Measurements from ENCODE around the gene AGPAT4. TPM values are rescaled to one million over a fixed set of nuclear protein-coding genes. Genes with fewer than 3 reads are reported as not detected.
A peak's percentile ranks its signal among the peaks of the same experiment; 100 is the strongest.

AGPAT4 gene
- polyA plus RNA-seq, 1 donor (not counting 4 experiments of a cell fraction or from before 2014, with no cell fraction given): 8.4 TPM

DNA sequence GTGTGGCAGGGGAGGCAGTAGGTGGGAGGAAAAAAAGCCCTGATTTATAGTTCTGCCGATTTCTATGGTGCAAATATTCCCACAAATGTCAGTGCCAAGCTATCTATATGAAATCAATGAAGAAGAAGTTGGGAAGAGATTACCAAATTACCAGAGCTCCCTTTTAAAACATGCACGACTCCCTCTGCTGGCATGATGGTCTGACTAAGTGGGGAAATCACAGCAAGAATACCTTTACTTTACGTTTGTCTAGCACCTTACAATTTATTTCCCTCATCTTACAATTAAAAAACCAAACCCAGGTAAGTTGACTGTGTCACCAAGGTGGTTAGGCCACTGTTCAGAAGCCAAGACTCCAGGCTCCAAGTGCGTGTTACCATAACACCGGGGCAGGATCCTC lies 55.6 kb downstream of the AGPAT4 start:
- Histone ChIP-seq H2AFZ (ENCODE audit: control insufficient read depth, low read length) (no peak overlapping the region), H3K79me2 (ENCODE audit: control insufficient read depth, insufficient read depth, low read length) (no peaks in the 10 kb centered on the region), H3K27me3 (ENCODE audit: control insufficient read depth, extremely low read depth, insufficient read depth, low read length) (no peaks in the 10 kb centered on the region), H3K4me2 (ENCODE audit: control insufficient read depth, extremely low read depth, insufficient read depth, low read depth, low read length) (no peak overlapping the region), H3K36me3 (ENCODE audit: control insufficient read depth in 2 of 2, extremely low read depth in 1 of 2, insufficient read depth in 2 of 2, low read length in 2 of 2) (peaks cover 2 to 8% of the 10 kb centered on the region in 2 experiments), H3K4me3 (ENCODE audit: control insufficient read depth in 2 of 3, extremely low read depth in 1 of 3, insufficient read depth in 2 of 3, low read depth in 1 of 3, low read length in 3 of 3) (no peak overlapping the region), H3K27ac (ENCODE audit: control insufficient read depth, insufficient read depth, low read length) (no peak overlapping the region), H4K20me1 (ENCODE audit: control insufficient read depth, extremely low read depth, insufficient read depth, low read length) (no peaks in the 10 kb centered on the region), H3K9me1 (ENCODE audit: control insufficient read depth, extremely low read depth, insufficient read depth, low read length) (no peaks in the 10 kb centered on the region), H3K9me3 (ENCODE audit: control insufficient read depth, low read depth, low read length) (peaks cover 3% of the 10 kb centered on the region), H3K4me1 (ENCODE audit: control insufficient read depth, extremely low read depth, insufficient read depth, low read length) (no peaks in the 10 kb centered on the region), H3K9ac (ENCODE audit: control insufficient read depth, extremely low read depth, insufficient read depth, low read length) (no peak overlapping the region)
- dilution Hi-C loops (cut with MboI; ENCODE audit: extremely low pct_ligation_motif_present, low sequenced_read_pairs): no loop called here
- DNase-seq (ENCODE audit: low read depth, low spot score) (no peak), FAIRE-seq (no peak)
- TF ChIP-seq, protein P1, sequence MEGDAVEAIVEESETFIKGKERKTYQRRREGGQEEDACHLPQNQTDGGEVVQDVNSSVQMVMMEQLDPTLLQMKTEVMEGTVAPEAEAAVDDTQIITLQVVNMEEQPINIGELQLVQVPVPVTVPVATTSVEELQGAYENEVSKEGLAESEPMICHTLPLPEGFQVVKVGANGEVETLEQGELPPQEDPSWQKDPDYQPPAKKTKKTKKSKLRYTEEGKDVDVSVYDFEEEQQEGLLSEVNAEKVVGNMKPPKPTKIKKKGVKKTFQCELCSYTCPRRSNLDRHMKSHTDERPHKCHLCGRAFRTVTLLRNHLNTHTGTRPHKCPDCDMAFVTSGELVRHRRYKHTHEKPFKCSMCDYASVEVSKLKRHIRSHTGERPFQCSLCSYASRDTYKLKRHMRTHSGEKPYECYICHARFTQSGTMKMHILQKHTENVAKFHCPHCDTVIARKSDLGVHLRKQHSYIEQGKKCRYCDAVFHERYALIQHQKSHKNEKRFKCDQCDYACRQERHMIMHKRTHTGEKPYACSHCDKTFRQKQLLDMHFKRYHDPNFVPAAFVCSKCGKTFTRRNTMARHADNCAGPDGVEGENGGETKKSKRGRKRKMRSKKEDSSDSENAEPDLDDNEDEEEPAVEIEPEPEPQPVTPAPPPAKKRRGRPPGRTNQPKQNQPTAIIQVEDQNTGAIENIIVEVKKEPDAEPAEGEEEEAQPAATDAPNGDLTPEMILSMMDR (optimal IDR thresholded peaks at IDR 0.05 in 1 of 3, IDR thresholded peaks at IDR 0.05 in 1 of 3, conservative IDR thresholded peaks at IDR 0.05 in 1 of 3; ENCODE audit: extremely low read depth in 1 of 3, insufficient read depth in 2 of 3, low read length in 3 of 3): peak in 1 of 3 experiments; percentile 17
- TF ChIP-seq EZH2 (IDR thresholded peaks at IDR 0.05; ENCODE audit: low read length): no peak

DNA sequence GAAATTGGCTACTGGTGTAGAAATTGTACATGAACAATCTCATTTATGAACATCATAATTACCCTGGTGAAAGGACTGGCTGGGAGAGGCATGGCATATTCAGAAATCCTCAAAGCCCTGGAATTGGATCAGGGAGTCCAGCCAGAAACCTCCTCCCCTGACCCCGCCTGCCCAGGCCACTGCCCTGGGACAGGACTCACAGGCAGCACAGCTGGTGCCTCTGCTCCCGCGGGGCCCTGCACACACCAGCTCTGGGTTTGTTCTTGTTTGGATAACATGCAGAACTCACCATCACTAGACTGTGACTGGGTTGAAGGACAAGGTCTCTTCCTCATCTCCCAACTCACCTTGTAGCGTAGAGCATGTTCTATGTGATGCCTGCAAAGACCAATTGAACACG lies 56.2 kb downstream of the AGPAT4 start:
- Histone ChIP-seq H2AFZ (ENCODE audit: control insufficient read depth, low read length) (no peak overlapping the region), H3K79me2 (ENCODE audit: control insufficient read depth, insufficient read depth, low read length) (no peaks in the 10 kb centered on the region), H3K9ac (ENCODE audit: control insufficient read depth, extremely low read depth, insufficient read depth, low read length) (no peak overlapping the region), H3K4me1 (ENCODE audit: control insufficient read depth, extremely low read depth, insufficient read depth, low read length) (no peaks in the 10 kb centered on the region), H3K4me3 (ENCODE audit: control insufficient read depth in 2 of 3, extremely low read depth in 1 of 3, insufficient read depth in 2 of 3, low read depth in 1 of 3, low read length in 3 of 3) (no peak overlapping the region), H3K27ac (ENCODE audit: control insufficient read depth, insufficient read depth, low read length) (no peak overlapping the region), H3K4me2 (ENCODE audit: control insufficient read depth, extremely low read depth, insufficient read depth, low read depth, low read length) (no peak overlapping the region), H3K36me3 (ENCODE audit: control insufficient read depth in 2 of 2, extremely low read depth in 1 of 2, insufficient read depth in 2 of 2, low read length in 2 of 2) (peaks cover 2 to 8% of the 10 kb centered on the region in 2 experiments), H4K20me1 (ENCODE audit: control insufficient read depth, extremely low read depth, insufficient read depth, low read length) (no peaks in the 10 kb centered on the region), H3K9me1 (ENCODE audit: control insufficient read depth, extremely low read depth, insufficient read depth, low read length) (no peaks in the 10 kb centered on the region), H3K27me3 (ENCODE audit: control insufficient read depth, extremely low read depth, insufficient read depth, low read length) (no peaks in the 10 kb centered on the region), H3K9me3 (ENCODE audit: control insufficient read depth, low read depth, low read length) (peaks cover 3% of the 10 kb centered on the region)
- dilution Hi-C loops (cut with MboI; ENCODE audit: extremely low pct_ligation_motif_present, low sequenced_read_pairs): no loop called here
- TF ChIP-seq, protein P1 (optimal IDR thresholded peaks at IDR 0.05 in 1 of 3, IDR thresholded peaks at IDR 0.05 in 1 of 3, conservative IDR thresholded peaks at IDR 0.05 in 1 of 3; ENCODE audit: extremely low read depth in 1 of 3, insufficient read depth in 2 of 3, low read length in 3 of 3): no peak
- TF ChIP-seq EZH2 (IDR thresholded peaks at IDR 0.05; ENCODE audit: low read length): no peak
- FAIRE-seq: no peak
- no peak for DNase-seq (ENCODE audit: low read depth, low spot score)
